Cerebellar cortex (tissue), 1 donor: ENCODE data around the gene INS.
"Not testable (repeated sequence)": the region's sequence is repeated elsewhere in the genome, so short reads cannot be mapped to it uniquely, and the experiment has no call there.

Experiments used
- DNase-seq: peaks from one replicate; pipeline ENCODE4 v3.0.0-alpha.2; 2015; ENCODE audit warnings: low spot score

Gene INS

GRCh38 chr11:2180789-2181370 lies 19.9 kb upstream of the INS start:
- no peak for DNase-seq

- no peak for DNase-seq
Observed at GRCh38 chr11:2180347-2180746, 19.3 kb upstream of the INS start.

- no peak for DNase-seq
Observed at GRCh38 chr11:2179516-2179915, 18.5 kb upstream of the INS start.

- no peak for DNase-seq
Observed at GRCh38 chr11:2178906-2179494, 18.0 kb upstream of the INS start.

- DNase-seq: not testable (repeated sequence)
Observed at GRCh38 chr11:2178055-2178773, 17.2 kb upstream of the INS start.

- no peak for DNase-seq
Observed at GRCh38 chr11:2177076-2177475, 16.1 kb upstream of the INS start.

GRCh38 chr11:2176389-2176900 lies 15.4 kb upstream of the INS start:
- no peak for DNase-seq

- DNase-seq: no peak
Observed at GRCh38 chr11:2175659-2176058, 14.7 kb upstream of the INS start.

GRCh38 chr11:2174361-2174760 lies 13.4 kb upstream of the INS start:
- no peak for DNase-seq

GRCh38 chr11:2173761-2174160 lies 12.8 kb upstream of the INS start:
- no peak for DNase-seq

GRCh38 chr11:2173150-2173693 lies 12.2 kb upstream of the INS start:
- DNase-seq: peak; percentile 16

- no peak for DNase-seq
Observed at GRCh38 chr11:2172676-2173075, 11.7 kb upstream of the INS start.

- DNase-seq: no peak
Observed at GRCh38 chr11:2171591-2172003, 10.6 kb upstream of the INS start, which contains the start of gene TH. TH (minus strand) TSS chr11:2171815; CDS start chr11:2171786, 29 bp downstream.

- no peak for DNase-seq
Observed at GRCh38 chr11:2169626-2170570, 8.9 kb upstream of the INS start.

- DNase-seq: no peak
Observed at GRCh38 chr11:2169005-2169378, 8.0 kb upstream of the INS start.

GRCh38 chr11:2168286-2169004 lies 7.4 kb upstream of the INS start:
- no peak for DNase-seq

GRCh38 chr11:2167141-2168045 lies 6.4 kb upstream of the INS start:
- no peak for DNase-seq

GRCh38 chr11:2166091-2166851 lies 5.3 kb upstream of the INS start:
- no peak for DNase-seq

GRCh38 chr11:2165571-2165970 lies 4.6 kb upstream of the INS start:
- DNase-seq: no peak
